HEK293T (cell line): Measurements from ENCODE around the gene TRIP4.

Experiments
- BHLHE40 ChIP-seq: fragments of 450-650 bp; IDR thresholded peaks from 2 replicates; pipeline ENCODE4 v1.6.1; 2016; ENCODE audit warnings: mild to moderate bottlenecking, moderate library complexity, borderline replicate concordance
- ELF4 ChIP-seq: fragments of 450-650 bp; IDR thresholded peaks from 2 replicates; pipeline ENCODE4 v1.6.1; 2017; ENCODE audit warnings: antibody characterized with exemption
- FOXM1 ChIP-seq: fragments of 450-650 bp; IDR thresholded peaks from 2 replicates; pipeline ENCODE4 v1.6.1; 2017; ENCODE audit warnings: mild to moderate bottlenecking, borderline replicate concordance
- SUZ12 ChIP-seq: fragments of 450-650 bp; IDR thresholded peaks from 2 replicates; pipeline ENCODE4 v1.6.1; 2016; ENCODE audit warnings: mild to moderate bottlenecking
- ZNF384 ChIP-seq: fragments of 450-650 bp; IDR thresholded peaks from 2 replicates; pipeline ENCODE4 v1.6.1; 2016

- TF ChIP-seq FOXM1 (no peak), SUZ12 (no peak), ELF4 (no peak), BHLHE40 (no peak), ZNF384 (no peak)
These were observed 69.0 kb downstream of the TRIP4 start for GRCh38 chr15:64456634-64457108.
